ENCODE measurements around the gene RAB40AL.
"Not testable (repeated sequence)": the region's sequence is repeated elsewhere in the genome, so short reads cannot be mapped to it uniquely, and the experiment has no call there.

The RAB40AL gene

GRCh38 chrX:102936972-102937371 lies at the start of gene RAB40AL:
RAB40AL (plus strand) TSS chrX:102937272; CDS start chrX:102937319, 47 bp downstream.
- not testable (repeated sequence) for DNase-seq

- no peak for DNase-seq
These were observed 49.4 kb upstream of the RAB40AL start for GRCh38 chrX:102887687-102888086.

GRCh38 chrX:102892103-102892502 lies 45.0 kb upstream of the RAB40AL start:
- no peak for DNase-seq

- peak; percentile 71 for DNase-seq
These were observed 36.8 kb upstream of the RAB40AL start for GRCh38 chrX:102899940-102900916.

- DNase-seq, result no peak
These were observed 34.7 kb upstream of the RAB40AL start for GRCh38 chrX:102902355-102902754.

GRCh38 chrX:102930990-102931756 lies 5.9 kb upstream of the RAB40AL start:
- DNase-seq, result no peak

GRCh38 chrX:102934624-102935023 lies 2.4 kb upstream of the RAB40AL start:
- DNase-seq, result peak; percentile 33

- DNase-seq, result peak; percentile 57
These were observed 14.1 kb downstream of the RAB40AL start for GRCh38 chrX:102950908-102951866.

- no peak for DNase-seq
These were observed 20.7 kb downstream of the RAB40AL start for GRCh38 chrX:102957751-102958150.

GRCh38 chrX:102958794-102959193 lies 21.7 kb downstream of the RAB40AL start:
- DNase-seq, result no peak

GRCh38 chrX:102959471-102959870 lies 22.4 kb downstream of the RAB40AL start:
- no peak for DNase-seq

GRCh38 chrX:102963955-102964354 lies 26.9 kb downstream of the RAB40AL start:
- DNase-seq, result no peak

- DNase-seq, result no peak
These were observed 27.9 kb downstream of the RAB40AL start for GRCh38 chrX:102964940-102965339.

GRCh38 chrX:102966701-102967100 lies 29.6 kb downstream of the RAB40AL start:
- no peak for DNase-seq

- DNase-seq, result no peak
These were observed 31.1 kb downstream of the RAB40AL start for GRCh38 chrX:102968216-102968615.

GRCh38 chrX:102971536-102971935 lies 34.5 kb downstream of the RAB40AL start:
- DNase-seq, result not testable (repeated sequence)

- no peak for DNase-seq
These were observed 37.9 kb downstream of the RAB40AL start for GRCh38 chrX:102975016-102975415.

- no peak for DNase-seq
These were observed 39.2 kb downstream of the RAB40AL start for GRCh38 chrX:102976286-102976685.

- no peak for DNase-seq
These were observed 39.9 kb downstream of the RAB40AL start for GRCh38 chrX:102976793-102977495.

- DNase-seq, result no peak
These were observed 41.5 kb downstream of the RAB40AL start for GRCh38 chrX:102978594-102978993.

GRCh38 chrX:102979536-102979935 lies 42.5 kb downstream of the RAB40AL start:
- no peak for DNase-seq

- DNase-seq, result no peak
These were observed 46.1 kb downstream of the RAB40AL start for GRCh38 chrX:102983205-102983604.

All from activated CD8-positive, alpha-beta memory T cell treated with anti-CD3 and anti-CD28 coated beads, Interleukin-2, amount 50 U/mL, for 4 hours (primary cell).